T-helper 17 cell (primary cell): Measurements from ENCODE around the gene IRF3. TPM values are rescaled to one million over a fixed set of nuclear protein-coding genes. Genes with fewer than 3 reads are reported as not detected.

Experiments
- ATAC-seq: fragments of 150-1000 bp; cut with Tn5 transposase; 2 replicates; pipeline ENCODE4 v1.10.0; 2021; ENCODE audit warnings: mild to moderate bottlenecking, moderate library complexity
- DNase-seq, 3 donors: peaks; one replicate each; pipeline versions ENCODE4 v3.0.0 to v3.0.0-alpha.2; 2020 to 2021
- H3K9me3 ChIP-seq: one replicate; pipeline ENCODE4 v1.7.0; 2013; ENCODE audit warnings: low read length, mild to moderate bottlenecking; ENCODE audit not compliant: control insufficient read depth, poor library complexity, severe bottlenecking
- H3K27ac Mint-ChIP-seq: one replicate; pipeline ENCODE4 v1.8.0; 2022; ENCODE audit warnings: mild to moderate bottlenecking, moderate library complexity, mixed read lengths
- H3K27me3 Mint-ChIP-seq: one replicate; pipeline ENCODE4 v1.8.0; 2022; ENCODE audit warnings: mixed read lengths
- H3K36me3 Mint-ChIP-seq: one replicate; pipeline ENCODE4 v1.8.0; 2022; ENCODE audit warnings: low read depth, mixed read lengths
- H3K4me1 Mint-ChIP-seq: one replicate; pipeline ENCODE4 v1.8.0; 2022; ENCODE audit warnings: mild to moderate bottlenecking, mixed read lengths
- H3K4me3 Mint-ChIP-seq: one replicate; pipeline ENCODE4 v1.8.0; 2022; ENCODE audit warnings: mild to moderate bottlenecking, moderate library complexity, mixed read lengths
- total RNA-seq, 4 donors: library from RNA in 2 of 4; stranded (reverse) in 2 of 4; gene quantifications; one replicate each; pipeline ENCODE4 v1.2.3 and lab custom pipeline; 2022 to 2026

The IRF3 gene
- total RNA-seq, 2 donors from 2014 or later: 162 to 181 TPM

GRCh38 chr19:49684251-49684982 lies 18.8 kb upstream of the IRF3 start:
- H3K4me1 Mint-ChIP-seq: peaks cover 26% of the 10 kb centered on the region
- DNase-seq (no peak), ATAC-seq (no peak)
- peaks cover 8% of the 10 kb centered on the region for H3K36me3 Mint-ChIP-seq
- peak overlapping the region; percentile 21 for H3K4me3 Mint-ChIP-seq
- H3K27ac Mint-ChIP-seq: peak overlapping the region; percentile 80
- H3K9me3 ChIP-seq: no peaks in the 10 kb centered on the region
- no peaks in the 10 kb centered on the region for H3K27me3 Mint-ChIP-seq

- Mint-ChIP-seq H3K27ac (peak overlapping the region; percentile 80), H3K27me3 (no peaks in the 10 kb centered on the region), H3K36me3 (peaks cover 8% of the 10 kb centered on the region), H3K4me3 (no peak overlapping the region), H3K4me1 (peaks cover 23% of the 10 kb centered on the region)
- DNase-seq (no peak), ATAC-seq (no peak)
- H3K9me3 ChIP-seq: no peaks in the 10 kb centered on the region
Observed at GRCh38 chr19:49683814-49684250, 18.2 kb upstream of the IRF3 start.

- Mint-ChIP-seq H3K27ac (peak overlapping the region; percentile 3), H3K4me1 (peaks cover 26% of the 10 kb centered on the region), H3K36me3 (peaks cover 8% of the 10 kb centered on the region), H3K27me3 (no peaks in the 10 kb centered on the region), H3K4me3 (no peak overlapping the region)
- H3K9me3 ChIP-seq: no peaks in the 10 kb centered on the region
- no peak for DNase-seq
- ATAC-seq: no peak
Observed at GRCh38 chr19:49682274-49682673, 16.6 kb upstream of the IRF3 start.

GRCh38 chr19:49681830-49682229 lies 16.2 kb upstream of the IRF3 start:
- Mint-ChIP-seq H3K36me3 (peaks cover 10% of the 10 kb centered on the region), H3K27ac (peak overlapping the region; percentile 3), H3K27me3 (no peaks in the 10 kb centered on the region), H3K4me1 (peaks cover 27% of the 10 kb centered on the region), H3K4me3 (no peak overlapping the region)
- DNase-seq (no peak), ATAC-seq (no peak)
- no peaks in the 10 kb centered on the region for H3K9me3 ChIP-seq

- H3K27me3 Mint-ChIP-seq: no peaks in the 10 kb centered on the region
- peak overlapping the region; percentile 63 for H3K4me3 Mint-ChIP-seq
- H3K9me3 ChIP-seq: no peaks in the 10 kb centered on the region
- H3K27ac Mint-ChIP-seq: peak overlapping the region; percentile 99
- H3K4me1 Mint-ChIP-seq: peaks cover 32% of the 10 kb centered on the region
- peak; percentile 11 for ATAC-seq
- DNase-seq: peak; percentile 88 to 99 (median 96)
- H3K36me3 Mint-ChIP-seq: peaks cover 9% of the 10 kb centered on the region
Observed at GRCh38 chr19:49680421-49681351, 15.0 kb upstream of the IRF3 start.

- no peak for ATAC-seq
- Mint-ChIP-seq H3K27ac (peak overlapping the region; percentile 99), H3K4me1 (peaks cover 29% of the 10 kb centered on the region), H3K4me3 (peak overlapping the region; percentile 63), H3K27me3 (no peaks in the 10 kb centered on the region), H3K36me3 (peaks cover 5% of the 10 kb centered on the region)
- no peaks in the 10 kb centered on the region for H3K9me3 ChIP-seq
- DNase-seq: no peak
Observed at GRCh38 chr19:49679771-49680413, 14.2 kb upstream of the IRF3 start.

- H3K4me1 Mint-ChIP-seq: peaks cover 29% of the 10 kb centered on the region
- H3K4me3 Mint-ChIP-seq: peak overlapping the region; percentile 12
- DNase-seq (no peak), ATAC-seq (no peak)
- peak overlapping the region; percentile 99 for H3K27ac Mint-ChIP-seq
- H3K36me3 Mint-ChIP-seq: peaks cover 5% of the 10 kb centered on the region
- no peaks in the 10 kb centered on the region for H3K9me3 ChIP-seq
- no peaks in the 10 kb centered on the region for H3K27me3 Mint-ChIP-seq
Observed at GRCh38 chr19:49678985-49679770, 13.5 kb upstream of the IRF3 start.

- peaks cover 2% of the 10 kb centered on the region for H3K36me3 Mint-ChIP-seq
- H3K4me1 Mint-ChIP-seq: peaks cover 29% of the 10 kb centered on the region
- peak overlapping the region; percentile 99 for H3K27ac Mint-ChIP-seq
- ATAC-seq (peak; percentile 39), DNase-seq (peak; percentile 56 to 71 (median 68))
- H3K4me3 Mint-ChIP-seq: peak overlapping the region; percentile 100
- no peaks in the 10 kb centered on the region for H3K9me3 ChIP-seq
- H3K27me3 Mint-ChIP-seq: no peaks in the 10 kb centered on the region
Observed at GRCh38 chr19:49677901-49678674, 12.4 kb upstream of the IRF3 start.

- H3K27me3 Mint-ChIP-seq: no peaks in the 10 kb centered on the region
- H3K4me1 Mint-ChIP-seq: peaks cover 30% of the 10 kb centered on the region
- peak; percentile 33 to 51 (median 47) for DNase-seq
- H3K27ac Mint-ChIP-seq: peak within 1 kb of the TSS; percentile 99
- H3K36me3 Mint-ChIP-seq: peaks cover 2% of the 10 kb centered on the region
- no peaks in the 10 kb centered on the region for H3K9me3 ChIP-seq
- ATAC-seq: peak; percentile 9
- peak within 1 kb of the TSS; percentile 100 for H3K4me3 Mint-ChIP-seq
Observed at GRCh38 chr19:49677231-49677900, 11.7 kb upstream of the IRF3 start, which contains the start of gene PRMT1. Gene PRMT1, plus strand, starts transcription at chr19:49677271. Its CDS starts 10 bp downstream, at chr19:49677281.

GRCh38 chr19:49676784-49677230 lies 11.2 kb upstream of the IRF3 start:
- ATAC-seq: peak; percentile 79

GRCh38 chr19:49676136-49676783 lies 10.6 kb upstream of the IRF3 start:
- DNase-seq (peak in 1 of 3 donors; percentile 26), ATAC-seq (peak; percentile 12)
- no peaks in the 10 kb centered on the region for H3K27me3 Mint-ChIP-seq
- peaks cover 36% of the 10 kb centered on the region for H3K4me1 Mint-ChIP-seq
- H3K36me3 Mint-ChIP-seq: peaks cover 2% of the 10 kb centered on the region
- H3K4me3 Mint-ChIP-seq: peak overlapping the region; percentile 100
- H3K9me3 ChIP-seq: no peaks in the 10 kb centered on the region
- H3K27ac Mint-ChIP-seq: peak overlapping the region; percentile 99

More at GRCh38 chr19:49676784-49677230, 11.2 kb upstream of the IRF3 start:
- peak overlapping the region; percentile 100 for H3K4me3 Mint-ChIP-seq
- peaks cover 36% of the 10 kb centered on the region for H3K4me1 Mint-ChIP-seq
- no peaks in the 10 kb centered on the region for H3K27me3 Mint-ChIP-seq
- peak overlapping the region; percentile 99 for H3K27ac Mint-ChIP-seq
- H3K36me3 Mint-ChIP-seq: peaks cover 2% of the 10 kb centered on the region
- DNase-seq: peak; percentile 91 to 98 (median 94)
- no peaks in the 10 kb centered on the region for H3K9me3 ChIP-seq
